ENCODE results near the gene FOXK1.

The FOXK1 gene

GRCh38 chr7:4699841-4700240 lies 17.7 kb downstream of the FOXK1 start:
- DNase-seq (ENCODE audit: low spot score): no peak

- peak; percentile 97 for DNase-seq (ENCODE audit: low spot score)
These were observed 18.6 kb downstream of the FOXK1 start for GRCh38 chr7:4700577-4701235.

GRCh38 chr7:4702961-4703512 lies 20.9 kb downstream of the FOXK1 start:
- no peak for DNase-seq (ENCODE audit: low spot score)

- DNase-seq (ENCODE audit: low spot score): no peak
These were observed 21.4 kb downstream of the FOXK1 start for GRCh38 chr7:4703532-4703931.

GRCh38 chr7:4706384-4707216 lies 24.5 kb downstream of the FOXK1 start:
- peak; percentile 97 for DNase-seq (ENCODE audit: low spot score)

- DNase-seq (ENCODE audit: low spot score): peak; percentile 80
These were observed 25.2 kb downstream of the FOXK1 start for GRCh38 chr7:4707217-4707741.

GRCh38 chr7:4707980-4708411 lies 25.9 kb downstream of the FOXK1 start:
- DNase-seq (ENCODE audit: low spot score): no peak

GRCh38 chr7:4709187-4709586 lies 27.1 kb downstream of the FOXK1 start:
- DNase-seq (ENCODE audit: low spot score): no peak

GRCh38 chr7:4711093-4711492 lies 29.0 kb downstream of the FOXK1 start:
- DNase-seq (ENCODE audit: low spot score): no peak

- no peak for DNase-seq (ENCODE audit: low spot score)
These were observed 29.5 kb downstream of the FOXK1 start for GRCh38 chr7:4711634-4712033.

GRCh38 chr7:4712281-4713182 lies 30.4 kb downstream of the FOXK1 start:
- no peak for DNase-seq (ENCODE audit: low spot score)

- DNase-seq (ENCODE audit: low spot score): no peak
These were observed 31.2 kb downstream of the FOXK1 start for GRCh38 chr7:4713183-4713784.

- no peak for DNase-seq (ENCODE audit: low spot score)
These were observed 32.1 kb downstream of the FOXK1 start for GRCh38 chr7:4714161-4714700.

- no peak for DNase-seq (ENCODE audit: low spot score)
These were observed 32.8 kb downstream of the FOXK1 start for GRCh38 chr7:4714767-4715409.

- DNase-seq (ENCODE audit: low spot score): no peak
These were observed 33.3 kb downstream of the FOXK1 start for GRCh38 chr7:4715410-4715776.

GRCh38 chr7:4716946-4717795 lies 35.1 kb downstream of the FOXK1 start:
- DNase-seq (ENCODE audit: low spot score): no peak

- no peak for DNase-seq (ENCODE audit: low spot score)
These were observed 36.0 kb downstream of the FOXK1 start for GRCh38 chr7:4718075-4718474.

- DNase-seq (ENCODE audit: low spot score): no peak
These were observed 38.1 kb downstream of the FOXK1 start for GRCh38 chr7:4720225-4720624.

- DNase-seq (ENCODE audit: low spot score): no peak
These were observed 40.2 kb downstream of the FOXK1 start for GRCh38 chr7:4722308-4722707.

Data from kidney capillary endothelial cell (primary cell).